ENCODE results near the gene TNFSF15. TPM values are rescaled to one million over a fixed set of nuclear protein-coding genes. Genes with fewer than 3 reads are reported as not detected.

TNFSF15 gene
- total RNA-seq, 1 donor from 2014 or later: 0.56 TPM

DNA sequence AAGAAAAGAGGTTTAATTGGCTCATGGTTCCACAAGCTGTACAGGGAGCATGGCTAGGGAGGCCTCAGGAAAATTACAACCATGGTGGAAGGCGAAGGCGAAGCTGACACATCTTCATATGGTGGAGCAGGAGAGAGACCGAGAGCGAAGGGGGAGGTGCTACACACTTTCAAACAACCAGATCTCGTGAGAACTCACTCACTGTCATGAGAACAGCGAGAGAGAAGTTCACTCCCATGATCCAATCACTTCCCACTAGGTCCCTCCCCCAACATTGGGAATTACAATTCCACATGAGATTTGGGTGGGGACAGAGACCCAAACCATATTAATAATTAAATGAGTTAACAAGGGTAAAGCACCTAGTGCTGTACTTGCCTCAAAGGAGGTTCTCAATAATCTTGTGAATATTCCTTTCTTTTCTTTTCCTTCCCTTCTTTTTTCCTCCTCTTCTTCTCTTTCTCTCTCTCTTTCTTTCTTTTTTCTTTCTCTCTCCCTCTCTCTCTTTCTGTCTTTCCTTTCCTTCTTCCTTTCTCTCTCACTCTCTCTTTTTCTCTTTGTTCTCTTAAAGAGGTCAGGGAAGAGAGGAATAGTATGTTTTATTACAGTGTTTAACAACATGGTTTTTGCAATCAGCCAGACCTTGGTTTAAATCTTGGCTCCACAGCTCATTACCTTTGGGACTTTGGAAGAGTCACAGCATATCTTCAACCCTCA lies 29.0 kb downstream of the TNFSF15 start:
- H3K4me1 Mint-ChIP-seq (ENCODE audit: unreplicated experiment): peaks cover 21% of the 10 kb centered on the region
- H3K4me3 Mint-ChIP-seq (ENCODE audit: unreplicated experiment): no peak overlapping the region
- TF ChIP-seq, protein P1, sequence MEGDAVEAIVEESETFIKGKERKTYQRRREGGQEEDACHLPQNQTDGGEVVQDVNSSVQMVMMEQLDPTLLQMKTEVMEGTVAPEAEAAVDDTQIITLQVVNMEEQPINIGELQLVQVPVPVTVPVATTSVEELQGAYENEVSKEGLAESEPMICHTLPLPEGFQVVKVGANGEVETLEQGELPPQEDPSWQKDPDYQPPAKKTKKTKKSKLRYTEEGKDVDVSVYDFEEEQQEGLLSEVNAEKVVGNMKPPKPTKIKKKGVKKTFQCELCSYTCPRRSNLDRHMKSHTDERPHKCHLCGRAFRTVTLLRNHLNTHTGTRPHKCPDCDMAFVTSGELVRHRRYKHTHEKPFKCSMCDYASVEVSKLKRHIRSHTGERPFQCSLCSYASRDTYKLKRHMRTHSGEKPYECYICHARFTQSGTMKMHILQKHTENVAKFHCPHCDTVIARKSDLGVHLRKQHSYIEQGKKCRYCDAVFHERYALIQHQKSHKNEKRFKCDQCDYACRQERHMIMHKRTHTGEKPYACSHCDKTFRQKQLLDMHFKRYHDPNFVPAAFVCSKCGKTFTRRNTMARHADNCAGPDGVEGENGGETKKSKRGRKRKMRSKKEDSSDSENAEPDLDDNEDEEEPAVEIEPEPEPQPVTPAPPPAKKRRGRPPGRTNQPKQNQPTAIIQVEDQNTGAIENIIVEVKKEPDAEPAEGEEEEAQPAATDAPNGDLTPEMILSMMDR (IDR thresholded peaks at IDR 0.05): no peak
- DNase-seq (ENCODE audit: extremely low spot score, unreplicated experiment): no peak
- peaks cover 3% of the 10 kb centered on the region for H3K36me3 Mint-ChIP-seq (ENCODE audit: unreplicated experiment)
- no peaks in the 10 kb centered on the region for H3K9me3 Mint-ChIP-seq (ENCODE audit: unreplicated experiment)
- H3K27me3 Mint-ChIP-seq (ENCODE audit: unreplicated experiment): peaks cover 11% of the 10 kb centered on the region
- H3K27ac Mint-ChIP-seq (ENCODE audit: unreplicated experiment): no peak overlapping the region

DNA sequence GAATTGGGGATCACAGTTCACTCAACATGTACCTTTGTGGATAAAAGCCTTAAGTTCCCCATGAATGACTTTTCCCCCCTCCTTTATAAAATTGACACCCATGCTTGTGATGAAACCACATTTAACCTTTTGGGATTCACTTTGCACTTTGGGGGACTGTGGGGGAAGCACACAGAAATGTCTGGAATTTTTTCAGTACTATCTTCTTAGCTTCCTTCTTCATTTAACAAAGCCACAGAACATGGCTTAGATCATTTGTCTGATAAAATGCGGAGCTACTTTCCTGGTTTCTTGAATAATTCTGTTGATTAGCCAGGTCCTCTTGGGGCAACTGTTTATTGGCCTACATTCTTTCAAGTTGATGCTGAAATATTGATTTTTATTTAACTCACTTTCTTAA lies 29.9 kb downstream of the TNFSF15 start:
- peaks cover 11% of the 10 kb centered on the region for H3K27me3 Mint-ChIP-seq (ENCODE audit: unreplicated experiment)
- TF ChIP-seq, protein P1 (IDR thresholded peaks at IDR 0.05): no peak
- H3K27ac Mint-ChIP-seq (ENCODE audit: unreplicated experiment): no peak overlapping the region
- peaks cover 23% of the 10 kb centered on the region for H3K4me1 Mint-ChIP-seq (ENCODE audit: unreplicated experiment)
- no peak overlapping the region for H3K4me3 Mint-ChIP-seq (ENCODE audit: unreplicated experiment)
- no peaks in the 10 kb centered on the region for H3K9me3 Mint-ChIP-seq (ENCODE audit: unreplicated experiment)
- no peak for DNase-seq (ENCODE audit: extremely low spot score, unreplicated experiment)
- H3K36me3 Mint-ChIP-seq (ENCODE audit: unreplicated experiment): peaks cover 3% of the 10 kb centered on the region

DNA sequence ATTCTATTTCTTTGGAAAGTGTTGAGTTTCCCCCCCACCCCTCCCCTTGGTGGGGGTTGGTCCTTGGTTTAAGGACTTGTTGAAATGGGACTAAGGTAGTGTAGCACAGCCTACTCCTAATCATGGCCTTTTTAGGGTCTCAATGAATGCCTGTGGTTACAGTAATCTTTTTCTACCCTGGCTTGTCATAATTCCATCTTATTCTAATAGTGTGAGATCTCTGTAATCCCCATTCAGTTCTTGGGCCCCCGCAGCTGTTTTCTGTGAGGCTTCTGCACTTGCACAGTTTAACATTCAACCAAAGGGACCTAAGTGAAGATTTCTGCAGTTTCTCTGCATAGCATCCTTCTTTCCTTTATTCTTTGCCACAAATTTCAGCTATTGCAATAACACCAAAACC lies 30.7 kb downstream of the TNFSF15 start:
- Mint-ChIP-seq H3K27ac (ENCODE audit: unreplicated experiment) (no peak overlapping the region), H3K4me1 (ENCODE audit: unreplicated experiment) (peaks cover 23% of the 10 kb centered on the region), H3K36me3 (ENCODE audit: unreplicated experiment) (peaks cover 3% of the 10 kb centered on the region), H3K9me3 (ENCODE audit: unreplicated experiment) (no peaks in the 10 kb centered on the region), H3K27me3 (ENCODE audit: unreplicated experiment) (peaks cover 11% of the 10 kb centered on the region), H3K4me3 (ENCODE audit: unreplicated experiment) (no peak overlapping the region)
- TF ChIP-seq, protein P1 (IDR thresholded peaks at IDR 0.05): no peak
- no peak for DNase-seq (ENCODE audit: extremely low spot score, unreplicated experiment)

DNA sequence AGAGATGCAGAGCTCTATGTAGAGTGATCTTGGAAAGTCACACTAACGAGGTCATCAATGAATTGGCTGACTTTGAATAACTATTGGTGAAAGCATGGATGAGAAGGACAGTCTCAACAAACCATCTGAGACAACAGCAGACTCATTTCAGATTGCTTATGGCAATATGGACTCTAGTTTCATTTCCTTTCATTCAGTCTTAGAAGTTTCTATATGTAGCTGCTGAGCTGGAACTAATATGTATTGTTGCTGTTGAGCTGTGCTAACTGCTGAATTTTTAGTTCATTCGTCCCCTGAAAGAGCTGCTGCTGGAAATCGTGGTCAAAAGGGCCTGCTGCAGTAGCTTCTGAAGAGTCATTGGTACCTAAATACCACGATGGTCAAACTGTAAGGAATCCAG lies 31.3 kb downstream of the TNFSF15 start:
- no peak for DNase-seq (ENCODE audit: extremely low spot score, unreplicated experiment)
- Mint-ChIP-seq H3K4me3 (ENCODE audit: unreplicated experiment) (no peak overlapping the region), H3K27me3 (ENCODE audit: unreplicated experiment) (peaks cover 11% of the 10 kb centered on the region)

DNA sequence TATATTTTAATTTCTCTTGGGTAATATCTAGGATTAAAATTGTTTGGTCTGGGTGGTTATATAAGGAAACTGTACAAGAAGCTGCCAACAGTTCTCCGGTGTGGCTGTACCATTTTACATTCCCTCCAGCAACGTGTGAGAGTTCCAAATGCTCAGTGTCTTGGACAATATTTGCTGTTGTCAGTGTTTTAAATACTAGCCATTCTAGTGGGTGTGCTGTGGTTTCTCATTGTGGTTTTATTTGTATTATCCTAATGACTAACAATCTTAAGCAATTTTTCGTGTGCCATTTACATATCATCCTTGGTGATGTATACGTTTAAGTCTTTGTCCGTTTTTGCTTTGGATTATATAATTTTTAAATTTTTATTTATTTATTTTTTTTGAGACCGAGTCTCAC lies 34.0 kb downstream of the TNFSF15 start:
- Mint-ChIP-seq H3K27ac (ENCODE audit: unreplicated experiment) (no peak overlapping the region), H3K36me3 (ENCODE audit: unreplicated experiment) (peaks cover 1% of the 10 kb centered on the region), H3K27me3 (ENCODE audit: unreplicated experiment) (peaks cover 7% of the 10 kb centered on the region), H3K9me3 (ENCODE audit: unreplicated experiment) (no peaks in the 10 kb centered on the region), H3K4me1 (ENCODE audit: unreplicated experiment) (peaks cover 2% of the 10 kb centered on the region), H3K4me3 (ENCODE audit: unreplicated experiment) (no peak overlapping the region)
- TF ChIP-seq, protein P1 (IDR thresholded peaks at IDR 0.05): no peak
- no peak for DNase-seq (ENCODE audit: extremely low spot score, unreplicated experiment)

More for the DNA sequence above, 31.3 kb downstream of the TNFSF15 start:
- H3K9me3 Mint-ChIP-seq (ENCODE audit: unreplicated experiment): no peaks in the 10 kb centered on the region
- peaks cover 3% of the 10 kb centered on the region for H3K36me3 Mint-ChIP-seq (ENCODE audit: unreplicated experiment)
- H3K27ac Mint-ChIP-seq (ENCODE audit: unreplicated experiment): no peak overlapping the region
- TF ChIP-seq, protein P1 (IDR thresholded peaks at IDR 0.05): no peak
- peaks cover 20% of the 10 kb centered on the region for H3K4me1 Mint-ChIP-seq (ENCODE audit: unreplicated experiment)
